T-helper 17 cell (primary cell): ENCODE data around the gene FAM193A. TPM values are rescaled to one million over a fixed set of nuclear protein-coding genes. Genes with fewer than 3 reads are reported as not detected.
A peak's percentile ranks its signal among the peaks of the same experiment; 100 is the strongest.
"Not testable (repeated sequence)": the region's sequence is repeated elsewhere in the genome, so short reads cannot be mapped to it uniquely, and the experiment has no call there.

Experiments
- ATAC-seq: fragments of 150-1000 bp; cut with Tn5 transposase; 2 replicates; pipeline ENCODE4 v1.10.0; 2021; ENCODE audit warnings: mild to moderate bottlenecking, moderate library complexity
- DNase-seq, 3 donors: peaks; one replicate each; pipeline versions ENCODE4 v3.0.0 to v3.0.0-alpha.2; 2020 to 2021
- H3K9me3 ChIP-seq: one replicate; pipeline ENCODE4 v1.7.0; 2013; ENCODE audit warnings: low read length, mild to moderate bottlenecking; ENCODE audit not compliant: control insufficient read depth, poor library complexity, severe bottlenecking
- H3K27ac Mint-ChIP-seq: one replicate; pipeline ENCODE4 v1.8.0; 2022; ENCODE audit warnings: mild to moderate bottlenecking, moderate library complexity, mixed read lengths
- H3K27me3 Mint-ChIP-seq: one replicate; pipeline ENCODE4 v1.8.0; 2022; ENCODE audit warnings: mixed read lengths
- H3K36me3 Mint-ChIP-seq: one replicate; pipeline ENCODE4 v1.8.0; 2022; ENCODE audit warnings: low read depth, mixed read lengths
- H3K4me1 Mint-ChIP-seq: one replicate; pipeline ENCODE4 v1.8.0; 2022; ENCODE audit warnings: mild to moderate bottlenecking, mixed read lengths
- H3K4me3 Mint-ChIP-seq: one replicate; pipeline ENCODE4 v1.8.0; 2022; ENCODE audit warnings: mild to moderate bottlenecking, moderate library complexity, mixed read lengths
- total RNA-seq, 4 donors: library from RNA in 2 of 4; stranded (reverse) in 2 of 4; gene quantifications; one replicate each; pipeline ENCODE4 v1.2.3 and lab custom pipeline; 2022 to 2026

Gene FAM193A
- total RNA-seq, 2 donors from 2014 or later = 34.8 to 39.8 TPM

GRCh38 chr4:2617955-2618354 lies 81.5 kb downstream of the FAM193A start:
- H3K4me1 Mint-ChIP-seq = peaks cover 37% of the 10 kb centered on the region
- no peak overlapping the region for H3K4me3 Mint-ChIP-seq
- ATAC-seq (no peak), DNase-seq (no peak)
- no peaks in the 10 kb centered on the region for H3K9me3 ChIP-seq
- H3K27ac Mint-ChIP-seq = no peak overlapping the region
- peaks cover 2% of the 10 kb centered on the region for H3K36me3 Mint-ChIP-seq
- H3K27me3 Mint-ChIP-seq = no peaks in the 10 kb centered on the region

- not testable (repeated sequence) for H3K9me3 ChIP-seq, ATAC-seq, H3K27me3 Mint-ChIP-seq, DNase-seq, H3K27ac Mint-ChIP-seq, H3K36me3 Mint-ChIP-seq, H3K4me3 Mint-ChIP-seq
- peaks cover 39% of the 10 kb centered on the region for H3K4me1 Mint-ChIP-seq
These were observed 82.3 kb downstream of the FAM193A start for GRCh38 chr4:2618729-2619128.

GRCh38 chr4:2619459-2619858 lies 83.0 kb downstream of the FAM193A start:
- H3K27ac Mint-ChIP-seq = no peak overlapping the region
- peaks cover 35% of the 10 kb centered on the region for H3K4me1 Mint-ChIP-seq
- H3K36me3 Mint-ChIP-seq = peaks cover 2% of the 10 kb centered on the region
- H3K27me3 Mint-ChIP-seq = no peaks in the 10 kb centered on the region
- no peaks in the 10 kb centered on the region for H3K9me3 ChIP-seq
- ATAC-seq (no peak), DNase-seq (no peak)
- no peak overlapping the region for H3K4me3 Mint-ChIP-seq

- no peak for DNase-seq
- Mint-ChIP-seq H3K27ac (peak overlapping the region; percentile 14), H3K4me3 (no peak overlapping the region)
These were observed 85.0 kb downstream of the FAM193A start for GRCh38 chr4:2621419-2621818.

GRCh38 chr4:2623442-2623841 lies 87.0 kb downstream of the FAM193A start:
- Mint-ChIP-seq H3K27me3 (no peaks in the 10 kb centered on the region), H3K27ac (no peak overlapping the region), H3K36me3 (peaks cover 4% of the 10 kb centered on the region), H3K4me1 (peaks cover 35% of the 10 kb centered on the region), H3K4me3 (no peak overlapping the region)
- DNase-seq (no peak), ATAC-seq (no peak)
- no peaks in the 10 kb centered on the region for H3K9me3 ChIP-seq

More at GRCh38 chr4:2621419-2621818, 85.0 kb downstream of the FAM193A start:
- Mint-ChIP-seq H3K27me3 (no peaks in the 10 kb centered on the region), H3K36me3 (peaks cover 4% of the 10 kb centered on the region), H3K4me1 (peaks cover 37% of the 10 kb centered on the region)
- ATAC-seq = no peak
- no peaks in the 10 kb centered on the region for H3K9me3 ChIP-seq

GRCh38 chr4:2624782-2625530 lies 88.5 kb downstream of the FAM193A start:
- H3K36me3 Mint-ChIP-seq = peaks cover 4% of the 10 kb centered on the region
- peaks cover 27% of the 10 kb centered on the region for H3K4me1 Mint-ChIP-seq
- H3K27me3 Mint-ChIP-seq = no peaks in the 10 kb centered on the region
- H3K9me3 ChIP-seq = no peaks in the 10 kb centered on the region
- H3K27ac Mint-ChIP-seq = peak overlapping the region; percentile 65
- H3K4me3 Mint-ChIP-seq = no peak overlapping the region
- ATAC-seq (no peak), DNase-seq (no peak)

GRCh38 chr4:2626231-2626630 lies 89.8 kb downstream of the FAM193A start:
- Mint-ChIP-seq H3K27ac (no peak overlapping the region), H3K27me3 (no peaks in the 10 kb centered on the region), H3K36me3 (peaks cover 4% of the 10 kb centered on the region), H3K4me1 (peaks cover 20% of the 10 kb centered on the region), H3K4me3 (no peak overlapping the region)
- H3K9me3 ChIP-seq = no peaks in the 10 kb centered on the region
- ATAC-seq = no peak
- no peak for DNase-seq

GRCh38 chr4:2630556-2631273 lies 94.3 kb downstream of the FAM193A start:
- H3K36me3 Mint-ChIP-seq = no peaks in the 10 kb centered on the region
- peaks cover 3% of the 10 kb centered on the region for H3K4me1 Mint-ChIP-seq
- ATAC-seq (no peak), DNase-seq (no peak)
- H3K4me3 Mint-ChIP-seq = no peak overlapping the region
- no peaks in the 10 kb centered on the region for H3K27me3 Mint-ChIP-seq
- no peaks in the 10 kb centered on the region for H3K9me3 ChIP-seq
- no peak overlapping the region for H3K27ac Mint-ChIP-seq

- Mint-ChIP-seq H3K27me3 (no peaks in the 10 kb centered on the region), H3K4me3 (no peak overlapping the region), H3K36me3 (no peaks in the 10 kb centered on the region), H3K27ac (peak overlapping the region; percentile 16), H3K4me1 (peaks cover 3% of the 10 kb centered on the region)
- no peaks in the 10 kb centered on the region for H3K9me3 ChIP-seq
- ATAC-seq (no peak), DNase-seq (no peak)
These were observed 97.6 kb downstream of the FAM193A start for GRCh38 chr4:2634014-2634413.

GRCh38 chr4:2636331-2636730 lies 99.9 kb downstream of the FAM193A start:
- H3K36me3 Mint-ChIP-seq = no peaks in the 10 kb centered on the region
- H3K4me1 Mint-ChIP-seq = peaks cover 3% of the 10 kb centered on the region
- no peaks in the 10 kb centered on the region for H3K9me3 ChIP-seq
- ATAC-seq = no peak
- no peak overlapping the region for H3K4me3 Mint-ChIP-seq
- no peaks in the 10 kb centered on the region for H3K27me3 Mint-ChIP-seq
- no peak overlapping the region for H3K27ac Mint-ChIP-seq
- DNase-seq = no peak

GRCh38 chr4:2636994-2637393 lies 100.5 kb downstream of the FAM193A start:
- H3K4me1 Mint-ChIP-seq, DNase-seq, H3K9me3 ChIP-seq: not testable (repeated sequence)

GRCh38 chr4:2637956-2638552 lies 101.6 kb downstream of the FAM193A start:
- DNase-seq (no peak), ATAC-seq (no peak)
- no peak overlapping the region for H3K4me3 Mint-ChIP-seq
- no peak overlapping the region for H3K27ac Mint-ChIP-seq
- no peaks in the 10 kb centered on the region for H3K36me3 Mint-ChIP-seq
- H3K9me3 ChIP-seq = no peaks in the 10 kb centered on the region
- no peaks in the 10 kb centered on the region for H3K27me3 Mint-ChIP-seq
- peaks cover 3% of the 10 kb centered on the region for H3K4me1 Mint-ChIP-seq

More at GRCh38 chr4:2636994-2637393, 100.5 kb downstream of the FAM193A start:
- not testable (repeated sequence) for ATAC-seq, H3K4me3 Mint-ChIP-seq, H3K27ac Mint-ChIP-seq, H3K36me3 Mint-ChIP-seq, H3K27me3 Mint-ChIP-seq

- H3K36me3 Mint-ChIP-seq = peaks cover 2% of the 10 kb centered on the region
- H3K4me1 Mint-ChIP-seq = peaks cover 3% of the 10 kb centered on the region
- ATAC-seq (no peak), DNase-seq (no peak)
- no peaks in the 10 kb centered on the region for H3K27me3 Mint-ChIP-seq
- no peak overlapping the region for H3K4me3 Mint-ChIP-seq
- no peaks in the 10 kb centered on the region for H3K9me3 ChIP-seq
- no peak overlapping the region for H3K27ac Mint-ChIP-seq
These were observed 102.3 kb downstream of the FAM193A start for GRCh38 chr4:2638730-2639129.
